Suprapubic skin (tissue), 4 donors: Measurements from ENCODE around the gene FGF3.

Experiments
- EP300 ChIP-seq: sonication (generic); formaldehyde crosslinking; IDR thresholded peaks from one replicate; pipeline ENCODE4 v1.6.1; 2017; ENCODE audit warnings: antibody characterized with exemption
- POLR2A ChIP-seq, 2 donors: fragments of 450-650 bp; IDR thresholded peaks; one replicate each; pipeline ENCODE4 v1.6.1; 2017; ENCODE audit warnings: antibody characterized with exemption in 2 of 2, mild to moderate bottlenecking in 2 of 2, moderate library complexity in 2 of 2
- POLR2AphosphoS5 ChIP-seq, 3 donors: sonication (generic); formaldehyde crosslinking; IDR thresholded peaks; one replicate each; pipeline ENCODE4 v1.6.1; 2017; ENCODE audit warnings: antibody characterized with exemption in 3 of 3
- TF ChIP-seq, protein P1 (sequence below), 2 donors: fragments of 200-600 bp in 1 of 2; fragments of 450-650 bp in 1 of 2; sonication (generic) in 1 of 2; IDR thresholded peaks; one replicate each; pipeline ENCODE4 v1.5.1; 2016 to 2019; ENCODE audit warnings: antibody characterized with exemption in 2 of 2, mild to moderate bottlenecking in 1 of 2, moderate library complexity in 1 of 2

DNA sequence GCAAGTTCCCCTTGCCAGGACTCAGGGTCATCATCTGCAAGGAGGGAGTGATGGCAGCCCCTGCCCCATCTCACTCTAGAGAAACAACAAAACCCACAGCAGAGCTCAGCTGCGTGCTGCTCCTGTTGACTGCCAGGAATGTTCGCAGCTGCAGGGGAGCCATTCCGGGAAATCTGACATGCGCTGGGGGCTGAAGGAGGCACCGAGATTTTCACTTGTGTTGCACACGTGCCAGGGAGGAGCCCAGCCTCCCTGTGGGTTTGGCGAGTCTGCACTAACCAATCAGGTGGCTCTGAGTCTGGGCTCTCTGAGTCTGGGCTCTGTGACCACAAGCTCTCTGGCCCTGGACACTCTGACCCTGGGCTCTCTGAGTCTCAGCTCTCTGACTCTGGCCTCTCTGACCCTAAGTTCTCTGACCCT is 10.5 kb downstream of the FGF3 start:
- TF ChIP-seq, protein P1, sequence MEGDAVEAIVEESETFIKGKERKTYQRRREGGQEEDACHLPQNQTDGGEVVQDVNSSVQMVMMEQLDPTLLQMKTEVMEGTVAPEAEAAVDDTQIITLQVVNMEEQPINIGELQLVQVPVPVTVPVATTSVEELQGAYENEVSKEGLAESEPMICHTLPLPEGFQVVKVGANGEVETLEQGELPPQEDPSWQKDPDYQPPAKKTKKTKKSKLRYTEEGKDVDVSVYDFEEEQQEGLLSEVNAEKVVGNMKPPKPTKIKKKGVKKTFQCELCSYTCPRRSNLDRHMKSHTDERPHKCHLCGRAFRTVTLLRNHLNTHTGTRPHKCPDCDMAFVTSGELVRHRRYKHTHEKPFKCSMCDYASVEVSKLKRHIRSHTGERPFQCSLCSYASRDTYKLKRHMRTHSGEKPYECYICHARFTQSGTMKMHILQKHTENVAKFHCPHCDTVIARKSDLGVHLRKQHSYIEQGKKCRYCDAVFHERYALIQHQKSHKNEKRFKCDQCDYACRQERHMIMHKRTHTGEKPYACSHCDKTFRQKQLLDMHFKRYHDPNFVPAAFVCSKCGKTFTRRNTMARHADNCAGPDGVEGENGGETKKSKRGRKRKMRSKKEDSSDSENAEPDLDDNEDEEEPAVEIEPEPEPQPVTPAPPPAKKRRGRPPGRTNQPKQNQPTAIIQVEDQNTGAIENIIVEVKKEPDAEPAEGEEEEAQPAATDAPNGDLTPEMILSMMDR (IDR thresholded peaks at IDR 0.05): no peak
- TF ChIP-seq EP300: no peak
- TF ChIP-seq POLR2A (IDR thresholded peaks at IDR 0.05): no peak
- no peak for TF ChIP-seq POLR2AphosphoS5 (IDR thresholded peaks at IDR 0.05)
